Measurements from ENCODE around the gene PPIE.

Gene PPIE

DNA sequence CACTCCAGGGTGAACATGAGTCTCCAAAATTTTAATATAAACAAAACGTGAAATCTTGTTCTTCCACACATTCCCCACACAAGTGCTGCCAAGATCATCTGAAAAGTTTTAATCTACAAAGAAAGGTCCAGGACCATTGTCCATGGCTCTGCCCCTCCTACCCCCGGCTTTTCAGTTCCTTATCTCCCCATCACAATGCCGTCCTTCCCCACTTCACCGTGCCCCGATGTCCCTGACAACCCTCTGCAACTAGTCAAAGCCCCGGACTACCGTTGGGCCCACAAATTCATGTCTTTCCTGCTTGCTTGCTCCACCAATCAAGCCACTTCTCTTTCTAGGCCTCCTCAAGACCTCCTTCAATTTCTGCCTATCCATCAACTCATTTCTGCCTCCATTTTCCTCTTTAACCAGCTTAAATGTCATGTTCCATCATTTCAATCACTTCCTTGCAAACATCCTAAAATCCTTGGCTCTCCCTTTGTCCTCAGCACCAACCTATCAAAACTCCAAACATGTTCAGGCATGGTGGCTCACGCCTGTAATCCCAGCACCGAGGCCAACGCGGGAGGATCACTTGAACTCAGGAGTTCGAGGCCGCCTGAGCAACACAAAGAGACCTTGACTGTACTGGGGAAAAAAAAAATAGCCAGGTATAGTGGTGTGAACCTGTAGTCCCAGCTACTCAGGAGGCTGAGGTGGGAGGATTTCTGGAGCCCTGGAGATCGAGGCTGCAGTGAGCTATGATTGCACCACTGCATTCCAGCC lies 64.0 kb downstream of the PPIE start:
- H3K9ac ChIP-seq = no peak overlapping the region
- H3K4me2 ChIP-seq = no peak overlapping the region
- peaks cover 12% of the 10 kb centered on the region for H3K4me1 ChIP-seq (ENCODE audit: low read depth, poor library complexity, severe bottlenecking)
- no peak overlapping the region for H2AFZ ChIP-seq (ENCODE audit: low read depth)
- no peak overlapping the region for H3K27ac ChIP-seq
- H3K79me2 ChIP-seq (ENCODE audit: insufficient read depth, low read depth) = no peaks in the 10 kb centered on the region
- no peaks in the 10 kb centered on the region for H3K36me3 ChIP-seq (ENCODE audit: insufficient read depth)
- H4K20me1 ChIP-seq (ENCODE audit: insufficient read depth) = no peaks in the 10 kb centered on the region
- TF ChIP-seq, protein P1, sequence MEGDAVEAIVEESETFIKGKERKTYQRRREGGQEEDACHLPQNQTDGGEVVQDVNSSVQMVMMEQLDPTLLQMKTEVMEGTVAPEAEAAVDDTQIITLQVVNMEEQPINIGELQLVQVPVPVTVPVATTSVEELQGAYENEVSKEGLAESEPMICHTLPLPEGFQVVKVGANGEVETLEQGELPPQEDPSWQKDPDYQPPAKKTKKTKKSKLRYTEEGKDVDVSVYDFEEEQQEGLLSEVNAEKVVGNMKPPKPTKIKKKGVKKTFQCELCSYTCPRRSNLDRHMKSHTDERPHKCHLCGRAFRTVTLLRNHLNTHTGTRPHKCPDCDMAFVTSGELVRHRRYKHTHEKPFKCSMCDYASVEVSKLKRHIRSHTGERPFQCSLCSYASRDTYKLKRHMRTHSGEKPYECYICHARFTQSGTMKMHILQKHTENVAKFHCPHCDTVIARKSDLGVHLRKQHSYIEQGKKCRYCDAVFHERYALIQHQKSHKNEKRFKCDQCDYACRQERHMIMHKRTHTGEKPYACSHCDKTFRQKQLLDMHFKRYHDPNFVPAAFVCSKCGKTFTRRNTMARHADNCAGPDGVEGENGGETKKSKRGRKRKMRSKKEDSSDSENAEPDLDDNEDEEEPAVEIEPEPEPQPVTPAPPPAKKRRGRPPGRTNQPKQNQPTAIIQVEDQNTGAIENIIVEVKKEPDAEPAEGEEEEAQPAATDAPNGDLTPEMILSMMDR (conservative IDR thresholded peaks at IDR 0.05; ENCODE audit: low read depth, low read length) = no peak
- H3K4me3 ChIP-seq (IDR thresholded peaks at IDR 0.05; ENCODE audit: insufficient read depth, low read depth, low read length) = no peak overlapping the region
- H3K27me3 ChIP-seq (ENCODE audit: insufficient read depth, low read depth) = no peaks in the 10 kb centered on the region

DNA sequence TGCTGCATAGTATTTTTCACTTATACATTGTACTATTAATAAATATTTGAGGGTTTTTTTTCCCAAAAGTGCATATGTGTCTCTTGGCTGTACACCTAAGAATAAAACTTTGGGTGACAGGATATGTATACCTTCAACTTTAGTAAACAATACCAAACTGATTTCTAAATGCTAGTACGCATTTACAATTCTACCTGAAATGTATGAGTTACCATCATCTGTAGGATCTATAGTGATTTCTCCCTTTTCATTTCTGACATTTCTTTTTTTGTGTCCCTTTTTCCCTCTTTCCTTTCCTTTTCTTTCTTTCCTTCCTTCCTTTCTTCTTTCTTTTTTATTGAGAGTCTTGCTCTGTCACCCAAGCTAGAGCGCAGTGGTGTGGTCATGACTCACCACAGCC lies 66.7 kb downstream of the PPIE start:
- no peaks in the 10 kb centered on the region for H3K4me1 ChIP-seq (ENCODE audit: low read depth, poor library complexity, severe bottlenecking)
- H3K4me3 ChIP-seq (IDR thresholded peaks at IDR 0.05; ENCODE audit: insufficient read depth, low read depth, low read length) = no peak overlapping the region
- no peak overlapping the region for H3K27ac ChIP-seq
- H4K20me1 ChIP-seq (ENCODE audit: insufficient read depth) = no peaks in the 10 kb centered on the region
- no peak overlapping the region for H2AFZ ChIP-seq (ENCODE audit: low read depth)
- TF ChIP-seq, protein P1 (conservative IDR thresholded peaks at IDR 0.05; ENCODE audit: low read depth, low read length) = no peak
- H3K27me3 ChIP-seq (ENCODE audit: insufficient read depth, low read depth) = no peaks in the 10 kb centered on the region
- H3K79me2 ChIP-seq (ENCODE audit: insufficient read depth, low read depth) = no peaks in the 10 kb centered on the region
- H3K4me2 ChIP-seq = no peak overlapping the region
- H3K36me3 ChIP-seq (ENCODE audit: insufficient read depth) = no peaks in the 10 kb centered on the region
- H3K9ac ChIP-seq = no peak overlapping the region

DNA sequence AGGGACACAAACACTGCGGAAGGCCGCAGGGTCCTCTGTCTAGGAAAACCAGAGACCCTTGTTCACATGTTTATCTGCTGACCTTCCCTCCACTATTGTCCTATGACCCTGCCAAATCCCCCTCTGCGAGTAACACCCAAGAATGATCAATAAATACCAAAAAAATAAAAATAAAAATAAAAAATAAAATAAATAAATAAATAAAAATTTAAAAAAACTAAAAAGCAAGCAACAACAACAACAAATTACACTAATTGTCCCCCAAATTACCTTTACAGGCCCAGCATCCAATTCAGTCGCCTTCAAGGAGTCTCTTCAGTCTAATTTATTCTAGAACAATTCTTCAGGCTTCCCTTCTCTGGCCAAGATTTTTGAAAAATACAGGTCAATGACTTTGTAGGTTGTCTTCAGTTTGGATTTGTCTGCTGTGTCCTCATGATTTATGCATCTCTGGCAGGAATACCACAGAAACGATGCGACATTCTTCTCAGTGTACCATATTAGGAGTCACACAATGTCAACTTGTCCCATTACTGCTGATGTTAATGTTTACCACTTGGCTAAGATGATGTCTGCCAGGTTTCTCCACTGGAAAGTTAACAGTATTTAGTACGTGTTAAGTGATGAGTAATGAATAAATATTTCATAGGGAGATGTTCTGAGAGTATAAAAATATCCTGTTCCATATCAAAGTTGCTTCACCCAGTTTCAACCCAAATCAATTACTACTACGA lies 70.3 kb downstream of the PPIE start:
- TF ChIP-seq, protein P1 (conservative IDR thresholded peaks at IDR 0.05; ENCODE audit: low read depth, low read length) = no peak
- no peaks in the 10 kb centered on the region for H4K20me1 ChIP-seq (ENCODE audit: insufficient read depth)
- no peak overlapping the region for H3K4me3 ChIP-seq (IDR thresholded peaks at IDR 0.05; ENCODE audit: insufficient read depth, low read depth, low read length)
- H3K27me3 ChIP-seq (ENCODE audit: insufficient read depth, low read depth) = no peaks in the 10 kb centered on the region
- H2AFZ ChIP-seq (ENCODE audit: low read depth) = no peak overlapping the region
- H3K9ac ChIP-seq = no peak overlapping the region
- H3K27ac ChIP-seq = no peak overlapping the region
- H3K4me2 ChIP-seq = no peak overlapping the region
- no peaks in the 10 kb centered on the region for H3K79me2 ChIP-seq (ENCODE audit: insufficient read depth, low read depth)
- H3K4me1 ChIP-seq (ENCODE audit: low read depth, poor library complexity, severe bottlenecking) = no peaks in the 10 kb centered on the region
- H3K36me3 ChIP-seq (ENCODE audit: insufficient read depth) = no peaks in the 10 kb centered on the region

DNA sequence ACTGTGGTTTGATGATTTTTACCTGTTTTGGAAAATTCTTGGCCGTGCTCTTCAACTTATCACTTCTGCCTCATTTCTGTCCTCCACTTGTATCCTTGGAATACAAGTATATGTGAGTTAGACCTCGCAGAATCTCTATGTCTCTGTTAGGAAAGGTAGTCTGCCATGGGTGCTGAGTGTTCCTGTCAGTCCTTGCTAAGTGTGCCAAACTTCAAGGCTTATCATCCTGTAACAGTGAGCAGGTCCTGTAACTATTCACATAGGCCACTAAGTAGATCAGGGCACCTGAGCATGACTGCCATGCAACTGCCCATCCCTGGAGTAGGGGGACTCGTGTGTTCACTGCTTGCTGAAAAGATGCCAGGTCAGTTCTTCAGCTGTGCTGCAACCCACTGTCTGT lies 74.2 kb downstream of the PPIE start:
- TF ChIP-seq, protein P1 (conservative IDR thresholded peaks at IDR 0.05; ENCODE audit: low read depth, low read length) = no peak
- H3K4me2 ChIP-seq = no peak overlapping the region

More for the DNA sequence above, 74.2 kb downstream of the PPIE start:
- H3K27ac ChIP-seq = no peak overlapping the region
- H3K79me2 ChIP-seq (ENCODE audit: insufficient read depth, low read depth) = no peaks in the 10 kb centered on the region
- H2AFZ ChIP-seq (ENCODE audit: low read depth) = no peak overlapping the region
- H3K4me1 ChIP-seq (ENCODE audit: low read depth, poor library complexity, severe bottlenecking) = peaks cover 6% of the 10 kb centered on the region
- H3K4me3 ChIP-seq (IDR thresholded peaks at IDR 0.05; ENCODE audit: insufficient read depth, low read depth, low read length) = no peak overlapping the region
- no peak overlapping the region for H3K9ac ChIP-seq
- no peaks in the 10 kb centered on the region for H3K36me3 ChIP-seq (ENCODE audit: insufficient read depth)
- no peaks in the 10 kb centered on the region for H4K20me1 ChIP-seq (ENCODE audit: insufficient read depth)
- no peaks in the 10 kb centered on the region for H3K27me3 ChIP-seq (ENCODE audit: insufficient read depth, low read depth)

Measured in KMS-11 (cell line).